GM18873 (cell line): ENCODE results near the gene PIGBOS1.

Experiments
- ATAC-seq: cut with Tn5 transposase; IDR thresholded peaks from one replicate; pipeline ENCODE4 v1.9.1; 2021; ENCODE audit warnings: mild to moderate bottlenecking, moderate library complexity, moderate number of reproducible peaks; ENCODE audit not compliant: unreplicated experiment, low FRiP score

PIGBOS1 gene

DNA sequence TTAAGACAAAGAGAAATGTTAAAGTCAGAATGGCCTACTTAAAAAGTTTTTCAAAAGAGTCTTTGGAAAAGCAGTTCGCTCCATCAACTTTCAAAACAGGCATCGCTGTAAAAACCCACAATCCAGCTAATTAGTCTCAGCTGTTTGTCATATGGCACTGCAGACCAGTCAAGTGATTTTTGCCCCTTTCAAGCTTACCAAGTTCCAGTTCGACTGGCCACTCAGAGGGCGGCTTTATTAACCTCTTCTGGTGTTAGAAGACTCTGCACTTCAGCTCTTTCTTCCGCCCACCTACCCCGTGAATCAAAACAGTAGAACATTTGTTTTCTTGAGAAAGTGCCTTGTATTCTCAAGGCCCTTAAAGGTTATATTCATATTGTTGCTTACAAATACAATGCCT lies 48.6 kb downstream of the PIGBOS1 start:
- no peak for ATAC-seq

GRCh38 chr15:55268176-55268695 lies 50.7 kb downstream of the PIGBOS1 start:
- no peak for ATAC-seq

GRCh38 chr15:55267401-55268175 lies 51.3 kb downstream of the PIGBOS1 start:
- ATAC-seq, result peak; percentile 94
